Measurements from ENCODE around the gene R3HDM4.

DNA sequence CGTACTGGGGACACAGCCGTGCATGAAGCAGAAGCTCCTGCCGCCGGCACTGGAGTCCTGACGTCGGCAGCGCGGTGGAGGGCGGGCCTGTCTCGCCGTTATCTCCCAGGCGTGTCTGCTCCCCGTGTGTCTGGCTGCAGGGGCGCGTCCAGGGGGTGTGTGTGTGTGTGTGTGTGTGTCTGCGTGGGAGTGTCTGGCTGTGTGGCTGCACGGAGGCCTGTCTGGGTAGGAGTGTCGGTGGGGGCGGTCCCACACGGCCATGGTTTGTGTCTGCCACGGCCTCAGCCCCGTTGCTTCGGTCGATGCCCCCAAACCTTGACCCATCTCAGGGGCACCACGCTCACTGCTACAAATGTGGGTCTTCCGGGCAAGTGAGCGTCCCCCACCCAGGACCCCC lies 31.1 kb upstream of the R3HDM4 start:
- TF ChIP-seq, protein P1, sequence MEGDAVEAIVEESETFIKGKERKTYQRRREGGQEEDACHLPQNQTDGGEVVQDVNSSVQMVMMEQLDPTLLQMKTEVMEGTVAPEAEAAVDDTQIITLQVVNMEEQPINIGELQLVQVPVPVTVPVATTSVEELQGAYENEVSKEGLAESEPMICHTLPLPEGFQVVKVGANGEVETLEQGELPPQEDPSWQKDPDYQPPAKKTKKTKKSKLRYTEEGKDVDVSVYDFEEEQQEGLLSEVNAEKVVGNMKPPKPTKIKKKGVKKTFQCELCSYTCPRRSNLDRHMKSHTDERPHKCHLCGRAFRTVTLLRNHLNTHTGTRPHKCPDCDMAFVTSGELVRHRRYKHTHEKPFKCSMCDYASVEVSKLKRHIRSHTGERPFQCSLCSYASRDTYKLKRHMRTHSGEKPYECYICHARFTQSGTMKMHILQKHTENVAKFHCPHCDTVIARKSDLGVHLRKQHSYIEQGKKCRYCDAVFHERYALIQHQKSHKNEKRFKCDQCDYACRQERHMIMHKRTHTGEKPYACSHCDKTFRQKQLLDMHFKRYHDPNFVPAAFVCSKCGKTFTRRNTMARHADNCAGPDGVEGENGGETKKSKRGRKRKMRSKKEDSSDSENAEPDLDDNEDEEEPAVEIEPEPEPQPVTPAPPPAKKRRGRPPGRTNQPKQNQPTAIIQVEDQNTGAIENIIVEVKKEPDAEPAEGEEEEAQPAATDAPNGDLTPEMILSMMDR (IDR thresholded peaks at IDR 0.05; ENCODE audit: low read depth, low read length, missing input control) = no peak
- TF ChIP-seq, protein P2, sequence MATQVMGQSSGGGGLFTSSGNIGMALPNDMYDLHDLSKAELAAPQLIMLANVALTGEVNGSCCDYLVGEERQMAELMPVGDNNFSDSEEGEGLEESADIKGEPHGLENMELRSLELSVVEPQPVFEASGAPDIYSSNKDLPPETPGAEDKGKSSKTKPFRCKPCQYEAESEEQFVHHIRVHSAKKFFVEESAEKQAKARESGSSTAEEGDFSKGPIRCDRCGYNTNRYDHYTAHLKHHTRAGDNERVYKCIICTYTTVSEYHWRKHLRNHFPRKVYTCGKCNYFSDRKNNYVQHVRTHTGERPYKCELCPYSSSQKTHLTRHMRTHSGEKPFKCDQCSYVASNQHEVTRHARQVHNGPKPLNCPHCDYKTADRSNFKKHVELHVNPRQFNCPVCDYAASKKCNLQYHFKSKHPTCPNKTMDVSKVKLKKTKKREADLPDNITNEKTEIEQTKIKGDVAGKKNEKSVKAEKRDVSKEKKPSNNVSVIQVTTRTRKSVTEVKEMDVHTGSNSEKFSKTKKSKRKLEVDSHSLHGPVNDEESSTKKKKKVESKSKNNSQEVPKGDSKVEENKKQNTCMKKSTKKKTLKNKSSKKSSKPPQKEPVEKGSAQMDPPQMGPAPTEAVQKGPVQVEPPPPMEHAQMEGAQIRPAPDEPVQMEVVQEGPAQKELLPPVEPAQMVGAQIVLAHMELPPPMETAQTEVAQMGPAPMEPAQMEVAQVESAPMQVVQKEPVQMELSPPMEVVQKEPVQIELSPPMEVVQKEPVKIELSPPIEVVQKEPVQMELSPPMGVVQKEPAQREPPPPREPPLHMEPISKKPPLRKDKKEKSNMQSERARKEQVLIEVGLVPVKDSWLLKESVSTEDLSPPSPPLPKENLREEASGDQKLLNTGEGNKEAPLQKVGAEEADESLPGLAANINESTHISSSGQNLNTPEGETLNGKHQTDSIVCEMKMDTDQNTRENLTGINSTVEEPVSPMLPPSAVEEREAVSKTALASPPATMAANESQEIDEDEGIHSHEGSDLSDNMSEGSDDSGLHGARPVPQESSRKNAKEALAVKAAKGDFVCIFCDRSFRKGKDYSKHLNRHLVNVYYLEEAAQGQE (IDR thresholded peaks at IDR 0.05) = no peak
- TF ChIP-seq TAF1 (conservative IDR thresholded peaks at IDR 0.05) (no peak), JUND (IDR thresholded peaks at IDR 0.05) (no peak), GABPA (IDR thresholded peaks at IDR 0.05 in 1 of 2, conservative IDR thresholded peaks at IDR 0.05 in 1 of 2) (no peak), RAD21 (IDR thresholded peaks at IDR 0.05) (no peak)
- TF ChIP-seq, protein P3, sequence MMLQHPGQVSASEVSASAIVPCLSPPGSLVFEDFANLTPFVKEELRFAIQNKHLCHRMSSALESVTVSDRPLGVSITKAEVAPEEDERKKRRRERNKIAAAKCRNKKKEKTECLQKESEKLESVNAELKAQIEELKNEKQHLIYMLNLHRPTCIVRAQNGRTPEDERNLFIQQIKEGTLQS (IDR thresholded peaks at IDR 0.05) = no peak
- TF ChIP-seq, protein P4, sequence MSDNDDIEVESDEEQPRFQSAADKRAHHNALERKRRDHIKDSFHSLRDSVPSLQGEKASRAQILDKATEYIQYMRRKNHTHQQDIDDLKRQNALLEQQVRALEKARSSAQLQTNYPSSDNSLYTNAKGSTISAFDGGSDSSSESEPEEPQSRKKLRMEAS (IDR thresholded peaks at IDR 0.05) = no peak

All from liver (tissue), 3 donors.